GM18861 (cell line): Measurements from ENCODE around the gene ATP9B.
"Not testable (repeated sequence)": the region's sequence is repeated elsewhere in the genome, so short reads cannot be mapped to it uniquely, and the experiment has no call there.

Experiments
- ATAC-seq: cut with Tn5 transposase; IDR thresholded peaks from one replicate; pipeline ENCODE4 v1.9.1; 2021; ENCODE audit not compliant: unreplicated experiment

The ATP9B gene

DNA sequence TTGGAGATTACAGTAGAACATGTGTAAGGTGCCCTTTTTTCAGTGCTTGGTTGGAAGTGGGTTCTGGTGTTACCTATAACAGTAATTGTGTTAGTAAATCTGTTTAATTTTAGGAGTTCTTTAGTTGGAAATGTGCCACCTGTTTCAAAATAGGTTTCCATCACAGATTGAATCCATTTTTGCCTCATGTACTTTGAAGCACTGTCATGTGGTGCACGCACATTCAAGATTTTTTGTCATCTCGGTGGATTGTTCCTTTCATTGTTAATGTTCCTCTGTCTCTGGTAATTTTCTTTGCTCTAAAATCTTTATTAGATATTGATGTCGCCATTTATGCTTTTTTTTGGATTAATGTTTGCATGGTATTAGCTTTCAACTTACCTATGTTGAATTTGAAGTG lies 1.3 kb downstream of the ATP9B start:
- ATAC-seq, result no peak

DNA sequence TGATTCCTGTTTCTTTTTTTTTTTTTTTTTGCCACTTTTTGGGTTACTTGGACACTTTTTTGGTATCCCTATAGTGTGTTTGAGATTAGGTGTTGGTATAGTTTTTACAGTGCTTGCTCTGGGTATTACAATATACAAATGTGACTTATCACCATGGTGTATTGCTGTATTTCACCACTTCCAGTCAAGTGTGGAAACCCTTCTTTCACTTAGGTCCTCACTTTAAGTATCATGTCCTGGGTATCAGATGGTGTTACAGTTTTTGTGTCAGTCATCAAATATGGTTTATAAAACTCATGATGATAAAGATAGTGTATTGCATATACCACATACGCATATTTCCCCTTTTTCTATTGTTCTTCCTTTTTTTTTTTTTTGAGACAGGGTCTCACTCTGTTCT lies 1.8 kb downstream of the ATP9B start:
- no peak for ATAC-seq

DNA sequence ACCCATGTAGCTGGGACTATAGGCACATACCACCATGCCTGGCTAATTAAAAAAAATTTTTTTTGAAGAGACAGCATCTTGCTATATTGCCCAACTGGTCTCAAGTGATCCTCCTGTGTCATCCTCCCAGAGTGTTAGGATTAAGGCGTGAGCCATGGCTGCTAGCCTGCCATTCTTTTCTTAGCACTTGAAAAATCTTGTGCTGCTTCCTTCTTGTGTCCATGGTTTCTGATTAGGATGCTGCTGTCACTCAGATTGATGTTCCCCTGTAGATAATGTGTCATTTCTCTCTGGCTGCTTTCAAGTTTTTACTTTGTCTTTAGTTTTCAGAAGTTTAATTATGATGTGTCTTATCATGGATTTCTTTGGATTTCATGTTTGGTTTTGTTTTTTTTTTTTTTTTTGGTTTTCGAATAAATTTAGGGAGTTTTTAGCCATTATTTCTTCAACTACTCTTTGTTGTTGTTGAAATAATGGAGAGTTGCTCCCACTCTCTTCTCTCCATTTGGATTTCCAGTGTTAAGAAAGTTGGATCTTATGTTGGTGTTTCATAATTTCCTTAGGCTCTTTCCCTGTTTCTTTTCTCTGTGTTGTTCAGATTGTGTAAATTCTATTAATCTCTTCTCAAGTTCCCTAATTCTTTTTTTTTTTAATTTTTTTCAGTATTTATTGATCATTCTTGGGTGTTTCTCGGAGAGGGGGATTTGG lies 2.5 kb downstream of the ATP9B start:
- ATAC-seq, result no peak

DNA sequence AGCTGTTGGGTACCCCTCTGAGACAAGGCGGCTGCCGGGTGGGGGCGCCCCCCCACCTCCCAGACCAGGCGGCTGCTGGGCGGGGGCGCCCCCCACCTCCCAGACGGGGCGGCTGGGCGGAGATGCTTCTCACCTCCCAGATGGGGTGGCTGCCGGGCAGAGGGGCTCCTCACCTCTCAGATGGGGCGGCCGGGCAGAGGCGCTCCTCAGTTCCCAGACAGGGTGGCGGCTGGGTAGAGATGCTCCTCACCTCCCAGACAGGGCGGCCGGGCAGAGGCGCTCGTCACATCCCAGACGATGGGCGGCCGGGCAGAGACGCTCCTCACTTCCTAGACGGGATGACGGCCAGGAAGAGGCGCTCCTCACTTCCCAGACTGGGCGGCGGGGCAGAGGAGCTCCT lies 3.5 kb downstream of the ATP9B start:
- ATAC-seq, result not testable (repeated sequence)

DNA sequence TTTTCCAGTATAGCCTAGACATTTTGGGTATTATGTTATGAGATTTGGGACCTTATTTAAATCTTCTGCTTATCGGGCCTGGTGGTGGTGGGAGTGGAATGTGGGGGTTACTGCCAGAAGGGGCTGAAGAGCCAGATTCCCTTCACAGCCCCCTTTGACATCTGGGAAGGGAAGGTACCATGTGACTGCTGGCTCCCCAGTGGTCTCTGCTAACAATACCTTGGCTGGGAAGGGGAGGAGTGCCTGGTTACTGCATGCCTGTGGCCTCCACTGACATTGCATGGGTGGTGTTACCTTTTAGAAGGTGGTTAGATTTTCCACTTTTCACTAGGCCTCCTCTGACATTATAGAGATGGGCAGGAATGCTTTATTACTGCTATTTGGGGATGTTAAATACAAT lies 8.0 kb downstream of the ATP9B start:
- ATAC-seq, result no peak

DNA sequence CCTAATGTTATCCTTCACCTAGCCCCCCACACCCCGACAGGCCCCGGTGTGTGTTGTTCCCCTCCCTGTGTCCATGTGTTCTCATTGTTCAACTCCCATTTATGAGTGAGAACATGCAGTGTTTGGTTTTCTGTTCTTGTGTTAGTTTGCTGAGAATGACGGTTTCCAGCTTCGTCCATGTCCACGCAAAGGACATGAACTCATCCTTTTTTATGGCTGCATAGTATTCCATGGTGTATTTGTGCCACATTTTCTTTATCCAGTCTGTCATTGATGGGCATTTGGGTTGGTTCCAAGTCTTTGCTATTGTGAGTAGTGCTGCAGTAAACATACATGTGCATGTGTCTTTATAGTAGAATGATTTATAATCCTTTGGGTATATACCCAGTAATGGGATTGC lies 9.6 kb downstream of the ATP9B start:
- not testable (repeated sequence) for ATAC-seq

DNA sequence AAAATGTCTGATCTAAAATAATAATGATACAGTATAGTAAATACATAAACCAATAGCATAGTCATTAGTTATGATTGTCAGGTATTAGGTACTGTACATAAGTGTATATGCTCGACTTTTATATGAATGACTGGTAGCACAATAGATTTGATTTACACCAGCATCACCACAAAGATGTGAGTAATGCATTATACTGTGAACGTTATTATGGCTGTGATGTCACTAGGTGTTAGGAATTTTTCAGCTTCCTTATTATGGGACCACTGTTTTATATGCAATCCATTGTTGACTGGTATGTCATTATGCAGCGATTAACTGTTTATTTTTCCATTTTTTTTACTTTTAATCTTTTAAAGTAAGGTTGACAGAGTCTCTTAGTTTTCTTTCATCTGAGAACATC lies 23.7 kb downstream of the ATP9B start:
- ATAC-seq, result no peak

DNA sequence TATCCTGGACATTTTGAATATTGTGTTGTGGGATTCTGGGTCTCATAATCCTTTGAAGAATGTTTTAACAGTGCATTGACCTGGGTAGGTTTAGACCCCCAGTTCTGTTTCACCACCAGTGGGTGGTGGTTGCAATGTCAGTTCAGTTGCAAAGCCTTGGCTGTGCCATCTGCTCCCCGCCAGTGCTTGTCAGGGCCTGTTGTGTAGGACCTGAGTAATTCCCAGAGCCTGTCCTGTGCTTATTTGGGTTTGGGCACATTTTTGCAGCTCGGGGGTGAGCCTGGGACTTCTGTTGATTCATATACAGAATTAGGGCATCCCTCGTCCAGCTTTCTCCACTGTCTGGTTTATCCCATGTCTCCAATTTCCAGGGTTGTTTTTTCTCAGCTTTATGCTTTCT lies 24.8 kb downstream of the ATP9B start:
- no peak for ATAC-seq

DNA sequence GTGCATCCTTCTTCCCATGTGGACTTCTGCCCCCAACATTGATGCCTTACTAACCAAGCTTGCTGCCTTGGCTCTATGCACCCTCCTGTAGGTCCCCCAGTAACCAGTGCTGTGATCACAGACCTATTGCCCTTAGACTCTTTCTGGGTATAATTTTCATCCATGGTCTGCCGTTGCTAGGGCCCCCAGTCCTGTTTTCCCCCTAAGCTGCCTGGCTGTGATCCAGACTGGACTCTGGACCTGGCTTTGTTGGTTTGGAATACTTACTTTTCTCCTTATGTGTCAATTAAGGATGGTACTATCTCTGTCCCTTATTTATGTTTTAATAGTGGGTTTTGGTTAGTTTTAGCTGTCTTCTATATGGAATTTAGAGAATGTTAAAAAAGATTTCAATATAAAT lies 26.0 kb downstream of the ATP9B start:
- ATAC-seq, result no peak

DNA sequence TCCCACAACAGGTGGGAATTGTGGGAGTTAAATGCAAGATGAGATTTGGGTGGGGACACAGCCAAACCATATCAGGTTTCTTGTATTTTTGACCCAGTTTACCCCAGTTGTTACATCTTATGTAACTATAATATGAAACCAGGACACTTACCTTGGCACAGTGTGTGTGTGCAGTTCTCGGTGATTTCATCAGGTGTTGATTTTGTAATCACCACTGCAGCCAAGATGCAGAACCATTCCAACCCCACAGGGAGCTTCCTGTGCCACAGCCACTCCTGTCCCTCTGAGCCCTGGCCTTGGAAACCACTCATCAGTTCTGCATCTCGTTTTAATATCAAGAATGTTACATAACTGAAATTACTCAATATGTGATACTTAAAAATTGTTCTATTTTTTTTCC lies 31.8 kb downstream of the ATP9B start:
- no peak for ATAC-seq

DNA sequence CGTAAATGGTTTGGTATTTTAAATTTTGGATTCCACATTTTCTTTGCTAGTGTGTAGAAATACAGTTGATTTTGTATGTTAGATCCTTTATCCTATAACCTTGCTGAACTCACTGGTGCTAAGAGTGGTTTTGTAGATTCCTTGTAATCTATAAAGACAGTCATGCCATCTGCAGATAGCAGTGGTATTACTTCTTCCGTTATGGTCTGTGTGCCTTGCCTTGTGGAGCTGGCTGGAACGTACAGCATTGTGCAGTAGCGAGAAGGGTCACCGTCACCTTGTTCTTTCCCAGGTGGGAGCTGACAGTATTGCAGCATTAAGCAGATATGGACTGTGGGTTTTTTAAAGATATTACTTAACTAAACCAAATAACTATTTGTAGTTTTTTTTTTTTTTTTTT lies 33.7 kb downstream of the ATP9B start:
- ATAC-seq, result no peak

DNA sequence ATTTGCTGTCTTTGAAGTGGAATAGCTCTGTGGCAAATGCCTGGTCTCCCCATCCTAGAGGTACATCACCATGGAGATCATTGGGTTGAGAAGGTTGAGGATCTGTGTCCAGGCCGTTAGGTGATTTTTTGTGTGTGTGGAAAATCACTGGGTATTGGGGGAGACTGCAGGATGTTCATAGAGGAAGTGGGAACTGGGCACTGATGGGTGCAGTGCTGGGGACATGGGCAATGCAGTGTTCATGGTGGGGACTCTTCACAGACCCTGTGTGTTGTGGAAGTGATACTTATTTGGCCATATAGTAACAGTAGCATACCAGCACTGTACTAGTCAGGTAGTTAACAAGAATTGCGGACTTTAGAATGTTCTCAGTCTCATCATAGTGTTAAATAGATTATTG lies 34.9 kb downstream of the ATP9B start:
- no peak for ATAC-seq

DNA sequence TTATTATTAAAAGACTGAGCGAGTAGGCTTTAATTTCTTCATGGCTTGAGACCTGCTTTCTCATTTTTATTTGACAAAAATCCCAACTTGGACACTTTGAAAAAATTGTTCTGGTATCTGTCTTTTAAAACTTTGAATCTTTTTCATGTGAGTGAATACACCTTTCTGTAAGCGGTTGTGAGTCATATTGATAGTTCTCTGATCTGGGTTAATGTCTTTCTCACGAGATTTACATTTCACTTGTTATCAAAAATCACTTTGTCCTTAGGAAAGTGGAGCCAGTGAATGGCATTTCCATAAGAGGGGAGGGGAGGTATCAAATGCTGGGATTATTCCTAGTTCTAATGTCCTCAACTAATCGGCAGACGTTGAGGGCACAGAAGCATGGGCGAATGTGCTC lies 36.3 kb downstream of the ATP9B start:
- no peak for ATAC-seq

DNA sequence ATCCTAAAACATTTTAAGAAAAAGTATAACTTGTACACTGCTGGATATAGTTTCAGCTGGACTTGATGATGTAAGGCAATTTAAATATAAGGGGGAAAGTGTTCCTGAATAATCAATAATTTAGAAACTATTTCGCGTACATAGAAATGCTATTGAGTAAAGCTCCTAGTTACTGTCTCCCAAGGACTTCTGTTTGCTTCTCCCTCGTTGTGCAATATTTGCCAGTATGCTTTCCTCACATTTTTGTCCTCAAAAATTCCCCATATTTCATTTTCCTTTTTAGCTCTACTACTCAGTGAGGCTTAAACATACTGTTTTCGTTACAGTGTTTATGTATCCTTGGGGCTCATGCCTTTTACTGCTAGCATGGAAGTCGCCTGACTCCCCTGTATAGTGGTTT lies 36.9 kb downstream of the ATP9B start:
- no peak for ATAC-seq

DNA sequence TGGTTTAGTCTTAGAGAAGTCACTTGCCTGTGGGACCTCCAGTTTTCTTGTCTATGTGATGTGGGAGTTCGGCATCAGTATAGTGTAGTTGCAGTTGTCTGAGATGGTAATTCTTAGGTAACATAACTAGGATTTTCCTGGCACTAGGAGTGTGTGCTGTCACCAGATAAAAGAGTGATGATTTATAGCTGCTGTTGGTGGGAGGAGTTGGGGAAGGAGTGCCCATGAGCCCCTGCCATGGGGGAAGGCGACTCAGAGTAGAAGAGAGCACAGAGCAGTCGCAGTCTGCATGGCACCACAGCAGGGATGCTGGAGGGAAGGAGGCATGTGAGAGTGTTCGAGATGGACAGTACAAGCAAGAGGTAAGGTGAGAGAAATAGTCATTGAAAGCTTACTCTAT lies 38.7 kb downstream of the ATP9B start:
- ATAC-seq, result no peak

DNA sequence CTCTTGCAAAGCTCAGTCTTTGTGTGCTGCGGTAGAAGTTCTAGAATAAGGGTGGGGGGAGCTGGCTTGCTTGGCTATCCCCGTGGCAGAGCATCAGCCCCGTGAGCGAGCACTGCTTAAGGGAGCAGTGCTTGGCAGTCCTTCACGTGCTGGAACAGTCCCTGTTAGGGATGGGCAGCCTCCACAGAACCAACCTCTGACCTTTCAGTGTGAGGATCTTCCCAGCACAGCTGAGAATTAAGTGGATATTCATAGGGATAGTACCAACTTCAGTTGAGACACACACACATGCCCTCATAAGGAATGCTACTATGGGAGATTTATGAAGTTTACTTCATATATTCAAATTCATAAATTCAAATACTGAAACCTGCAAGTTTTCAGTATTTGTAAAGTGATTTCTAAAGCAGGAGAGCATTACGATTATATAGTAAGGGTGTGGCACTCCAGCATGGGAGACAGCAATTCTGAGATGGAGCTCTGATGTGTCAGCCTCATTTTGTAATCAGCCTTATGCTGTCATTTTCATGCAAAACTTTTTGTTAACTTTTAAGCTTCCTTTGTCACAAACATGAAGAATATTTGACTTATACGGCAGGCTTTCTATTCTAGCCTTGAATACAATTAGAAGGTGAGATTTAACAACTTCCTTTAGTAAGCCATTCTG lies 39.5 kb downstream of the ATP9B start:
- no peak for ATAC-seq

DNA sequence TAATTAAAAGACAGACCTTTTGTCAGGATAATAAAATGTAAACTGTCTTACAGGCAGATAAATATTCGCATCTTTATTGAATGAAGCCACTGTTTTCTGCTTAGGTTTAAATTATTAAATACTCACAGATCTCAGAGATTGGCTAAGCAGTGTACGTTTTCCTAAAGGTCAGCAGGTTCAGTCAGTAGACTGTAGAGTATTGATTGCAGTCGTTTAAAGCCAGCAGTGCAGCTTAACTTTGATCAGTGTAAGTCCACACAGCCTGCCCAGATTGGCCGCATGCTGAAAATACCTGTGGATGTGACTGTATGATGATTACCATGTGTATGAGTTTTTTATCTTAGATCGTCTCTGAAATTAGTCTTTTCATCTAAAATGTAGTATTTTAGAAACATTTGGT lies 42.3 kb downstream of the ATP9B start:
- no peak for ATAC-seq

DNA sequence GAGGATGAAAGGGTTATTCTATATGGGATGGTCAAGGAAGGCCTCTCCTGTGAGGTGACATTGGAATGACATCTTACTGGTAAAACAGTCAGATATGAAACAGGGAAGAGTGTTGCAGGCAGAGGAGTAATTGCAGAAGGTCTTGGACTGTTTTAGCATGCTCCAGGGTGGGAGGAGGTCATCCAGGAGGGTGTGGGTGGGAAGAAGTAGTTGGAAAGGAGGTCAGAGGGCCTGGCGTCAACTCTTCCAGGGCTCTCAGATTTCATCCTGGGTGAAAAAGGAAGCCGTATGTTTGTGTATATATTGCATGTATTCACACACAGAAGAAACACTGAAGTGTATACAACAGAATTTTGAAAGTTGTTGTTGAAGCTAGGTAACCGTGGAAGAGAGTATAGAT lies 48.2 kb downstream of the ATP9B start:
- no peak for ATAC-seq

DNA sequence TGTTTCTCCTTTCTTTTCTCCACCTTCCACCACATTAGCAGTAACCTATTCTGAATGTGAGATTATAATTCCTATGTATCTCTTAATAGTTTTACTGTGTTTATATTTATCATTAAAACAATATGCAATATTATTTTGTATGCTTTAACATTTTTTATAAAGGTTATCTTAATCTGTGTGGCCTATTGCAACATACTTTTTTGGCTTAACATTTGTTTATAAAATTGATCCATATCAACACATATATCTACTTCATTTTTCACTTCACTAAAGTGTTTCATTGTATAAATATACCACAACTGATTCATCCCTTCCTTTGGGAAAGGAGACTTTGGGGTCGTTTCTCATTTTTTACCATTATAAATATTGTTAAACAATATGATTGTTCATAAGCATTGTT lies 48.6 kb downstream of the ATP9B start:
- no peak for ATAC-seq

DNA sequence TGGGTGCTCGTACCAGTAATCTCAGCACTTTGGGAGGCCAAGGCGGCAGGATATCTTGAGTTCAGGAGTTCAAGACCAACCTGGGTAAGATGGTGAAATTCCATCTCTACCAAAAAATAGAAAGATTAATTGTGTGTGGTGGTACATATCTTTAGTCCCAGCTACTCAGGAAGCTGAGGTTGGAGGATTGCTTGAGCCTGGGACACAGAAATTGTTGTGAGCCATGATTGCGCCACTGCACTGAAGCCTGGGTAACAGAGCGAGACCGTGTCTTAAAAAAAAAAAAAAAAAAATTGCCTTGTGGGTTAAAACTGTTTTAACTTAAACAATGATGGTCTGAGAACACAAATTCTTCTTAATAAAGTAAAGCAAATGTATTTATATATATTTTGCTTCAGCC lies 49.6 kb downstream of the ATP9B start:
- ATAC-seq, result no peak

DNA sequence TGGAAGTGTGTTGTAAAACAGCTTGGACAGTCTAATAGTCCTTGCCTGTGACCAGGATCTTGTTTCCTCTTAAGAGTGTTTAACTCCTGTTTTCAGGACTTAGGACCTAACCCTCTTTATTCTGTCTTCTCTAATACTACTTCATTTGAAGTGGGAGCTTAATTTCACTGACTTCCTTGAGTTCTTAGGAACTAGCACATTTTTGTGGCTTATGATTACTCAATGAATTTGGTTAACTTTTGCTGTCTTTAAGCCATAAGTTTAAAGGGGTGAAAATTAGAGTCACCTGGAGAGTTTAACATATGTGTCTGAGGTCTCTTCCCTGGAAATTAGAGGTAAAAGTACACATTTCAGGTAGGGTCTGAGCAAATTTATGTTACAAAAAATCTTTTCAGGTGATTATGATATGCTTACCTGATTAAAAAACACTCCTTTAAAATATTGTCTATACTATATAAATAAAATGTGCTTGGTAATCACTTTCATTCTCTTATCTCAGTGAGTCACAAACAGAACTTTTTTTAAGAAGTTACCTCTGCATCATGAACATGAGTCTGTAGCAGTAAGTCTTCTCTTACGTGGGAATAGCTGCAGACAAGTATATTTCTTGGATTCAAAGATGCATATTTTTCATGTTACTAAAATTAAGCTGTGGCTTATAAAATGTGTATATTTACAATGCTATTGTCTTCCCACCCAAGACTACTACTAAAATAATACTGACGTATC lies 52.7 kb downstream of the ATP9B start:
- no peak for ATAC-seq

DNA sequence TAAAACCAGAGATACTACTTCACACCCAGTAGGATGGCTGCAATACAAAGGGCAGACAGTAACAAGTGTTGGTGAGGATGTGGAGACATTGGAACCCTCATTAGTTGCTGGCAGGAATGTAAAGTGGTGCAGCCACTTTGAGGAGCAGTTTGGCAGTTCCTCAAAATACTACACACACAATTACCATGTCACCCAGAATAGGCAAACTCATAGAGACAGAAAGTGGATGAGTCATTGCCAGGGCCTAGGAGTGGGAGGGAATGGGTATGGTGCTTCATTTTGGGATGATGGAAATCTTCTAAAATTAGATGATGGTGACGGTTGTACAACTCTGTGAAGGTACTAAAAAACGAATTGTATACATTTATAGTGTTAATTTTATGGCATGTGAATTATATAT lies 54.8 kb downstream of the ATP9B start:
- ATAC-seq, result no peak
